ENCODE results near the gene LRRK1.

GRCh38 chr15:101054991-101055390, 135.8 kb downstream of the LRRK1 start:
- TF ChIP-seq ZNF33B (CRISPR knock-in tag; IDR thresholded peaks at IDR 0.05) = no peak
- TF ChIP-seq CTCF (CRISPR knock-in tag; IDR thresholded peaks at IDR 0.05) = no peak
- TF ChIP-seq PRDM15 (CRISPR knock-in tag; IDR thresholded peaks at IDR 0.05) = no peak
- no peak for TF ChIP-seq NFYB (CRISPR knock-in tag; IDR thresholded peaks at IDR 0.05)
